K562 (cell line): Measurements from ENCODE around the gene SON. TPM values are rescaled to one million over a fixed set of nuclear protein-coding genes. Genes with fewer than 3 reads are reported as not detected.

Source experiments
- ATF3 ChIP-seq, 2 experiments: fragments of 450-650 bp in 1 of 2; sonication (generic) in 1 of 2; formaldehyde crosslinking in 1 of 2; IDR thresholded peaks in 1 of 2; conservative IDR thresholded peaks in 1 of 2; 2 replicates each; pipeline versions ENCODE4 v1.6.1 to v1.8.1; 2016 to 2023; ENCODE audit warnings: mild to moderate bottlenecking in 2 of 2, moderate library complexity in 2 of 2, inconsistent platforms in 1 of 2, missing genetic modification reagents in 1 of 2
- E2F8 ChIP-seq: fragments of 450-650 bp; IDR thresholded peaks from 2 replicates; pipeline ENCODE4 v1.7.1; 2018; ENCODE audit warnings: mild to moderate bottlenecking, low read depth; ENCODE audit not compliant: partially characterized antibody
- GATA2 ChIP-seq: sonication (generic); formaldehyde crosslinking; IDR thresholded peaks from 2 replicates; pipeline ENCODE4 v1.4.0; 2020; ENCODE audit warnings: mild to moderate bottlenecking, missing genetic modification reagents
- GATAD2B ChIP-seq: fragments of 450-650 bp; IDR thresholded peaks from 2 replicates; pipeline ENCODE4 v1.6.1; 2017; ENCODE audit warnings: mild to moderate bottlenecking, borderline replicate concordance
- HDAC8 ChIP-seq: fragments of 450-650 bp; IDR thresholded peaks from 2 replicates; pipeline ENCODE4 v1.6.1; 2016; ENCODE audit warnings: mild to moderate bottlenecking, missing genetic modification characterization, moderate library complexity, missing compliant biosample characterization
- ID3 ChIP-seq, 2 experiments: fragments of 250-450 bp in 1 of 2; fragments of 450-650 bp in 1 of 2; sonication (Bioruptor Pico) in 1 of 2; IDR thresholded peaks; 2 replicates each; pipeline versions ENCODE4 v1.6.1 to v1.8.0; 2016 to 2021; ENCODE audit warnings: mild to moderate bottlenecking in 2 of 2, moderate library complexity in 2 of 2, missing compliant biosample characterization in 1 of 2, missing genetic modification characterization in 1 of 2
- JUN ChIP-seq, 2 experiments: sonication (generic) in 1 of 2; formaldehyde crosslinking in 1 of 2; IDR thresholded peaks; 2 replicates each; pipeline versions ENCODE4 v1.6.1 to v1.8.0; 2012 to 2022; ENCODE audit warnings: borderline replicate concordance in 2 of 2, mild to moderate bottlenecking in 2 of 2, improper control_type of control experiment in 1 of 2, low read depth in 1 of 2, low read length in 1 of 2, missing genetic modification reagents in 1 of 2
- L3MBTL2 ChIP-seq: fragments of 450-650 bp; IDR thresholded peaks from 2 replicates; pipeline ENCODE4 v1.6.1; 2016; ENCODE audit warnings: mild to moderate bottlenecking, moderate library complexity
- MXD1 ChIP-seq: fragments of 250-450 bp; sonication (Bioruptor Pico); IDR thresholded peaks from 2 replicates; pipeline ENCODE4 v1.8.0; 2021; ENCODE audit warnings: borderline replicate concordance, mild to moderate bottlenecking, moderate library complexity; ENCODE audit not compliant: poor library complexity, severe bottlenecking
- MYC ChIP-seq, 2 experiments: fragments of 250-450 bp in 1 of 2; sonication (Bioruptor Pico) in 1 of 2; IDR thresholded peaks; 2 replicates each; pipeline versions ENCODE4 v1.5.1 to v1.6.1; 2012 to 2021; ENCODE audit warnings: low read depth in 2 of 2, borderline replicate concordance in 1 of 2, improper control_type of control experiment in 1 of 2, low read length in 1 of 2, mild to moderate bottlenecking in 1 of 2, moderate library complexity in 1 of 2
- RBM17 ChIP-seq: fragments of 200-400 bp; formaldehyde crosslinking; IDR thresholded peaks from 2 replicates; pipeline ENCODE4 v1.6.1; 2017; ENCODE audit warnings: low read depth, mild to moderate bottlenecking, low read length, borderline replicate concordance
- RUNX1 ChIP-seq: sonication (generic); IDR thresholded peaks from 2 replicates; pipeline ENCODE4 v1.6.1; 2016; ENCODE audit warnings: antibody characterized with exemption, low read depth
- SRSF9 ChIP-seq: fragments of 200-400 bp; formaldehyde crosslinking; IDR thresholded peaks from 2 replicates; pipeline ENCODE4 v1.6.1; 2017; ENCODE audit warnings: low read depth, low read length, borderline replicate concordance
- U2AF1 ChIP-seq: fragments of 200-400 bp; formaldehyde crosslinking; optimal IDR thresholded peaks from 2 replicates; pipeline ENCODE3; 2017; ENCODE audit warnings: mild to moderate bottlenecking, low read depth, low read length, moderate library complexity
- USF1 ChIP-seq: sonication (generic); formaldehyde crosslinking; IDR thresholded peaks from 2 replicates; pipeline ENCODE4 v1.9.0; 2022; ENCODE audit warnings: mild to moderate bottlenecking, missing genetic modification reagents
- ZNF668 ChIP-seq: fragments of 250-450 bp; sonication (Bioruptor Pico); IDR thresholded peaks from 2 replicates; pipeline ENCODE4 v1.8.0; 2022; ENCODE audit warnings: mild to moderate bottlenecking, inconsistent platforms
- polyA plus RNA-seq, 8 experiments: library from polyadenylated mRNA; depleted of rRNA in 4 of 8; stranded (reverse) in 5 of 8; unstranded in 3 of 8; fragments of >200 nt; fragmentation: Nextera tagmentation in 2 of 8; fragmentation: Illumina TruSeq in 1 of 8; extraction: Ambion mirVana in 2 of 8; extraction: Trizol in 1 of 8; gene quantifications; 2 replicates each; pipeline versions ENCODE4 v1.2.1 to v1.2.3, GENCODE V29; 2011 to 2014; ENCODE audit warnings: inconsistent platforms in 1 of 8, missing spikeins in 1 of 8
- total RNA-seq, 7 experiments: library from RNA; depleted of rRNA in 6 of 7; stranded (reverse); fragments of >200 nt in 6 of 7; fragmentation: Illumina TruSeq in 2 of 7; extraction: Trizol in 2 of 7; gene quantifications; 2 replicates each; pipeline versions ENCODE4 v1.2.1 to v1.2.3, GENCODE V29; 2011 to 2021; ENCODE audit warnings: low replicate concordance in 1 of 7

The SON gene
- total and polyA plus RNA-seq, 9 of the 15 experiments (the other 6 are each of a cell fraction or from before 2014, with no cell fraction given): 105 to 742 (median 187) TPM

GRCh38 chr21:33542640-33543504, at the start of gene SON (continued):
- TF ChIP-seq E2F8 (no peak), ID3 (CRISPR knock-in tag; IDR thresholded peaks at IDR 0.05) (no peak), ID3 (tag; IDR thresholded peaks at IDR 0.05) (peak; percentile 87), U2AF1 (no peak), RUNX1 (no peak), RBM17 (no peak), GATA2 (CRISPR knock-in tag) (no peak), SRSF9 (no peak), L3MBTL2 (peak; percentile 97), USF1 (CRISPR knock-in tag) (no peak; the same call in 1 of the 2 replicates), MXD1 (CRISPR knock-in tag) (no peak), JUN (IDR thresholded peaks at IDR 0.05; ENCODE audit: borderline replicate concordance, low read depth, low read length) (peak; percentile 38; the same call in 1 of the 2 replicates), JUN (CRISPR knock-in tag; IDR thresholded peaks at IDR 0.05; ENCODE audit: borderline replicate concordance) (no peak), ATF3 (IDR thresholded peaks at IDR 0.05) (peak; percentile 42; the same call in 1 of the 2 replicates), ATF3 (CRISPR knock-in tag; conservative IDR thresholded peaks at IDR 0.05) (peak; percentile 90; the same call in 1 of the 2 replicates), MYC (IDR thresholded peaks at IDR 0.05; ENCODE audit: low read depth, low read length) (peak; percentile 94), MYC (CRISPR knock-in tag; IDR thresholded peaks at IDR 0.05; ENCODE audit: borderline replicate concordance, low read depth) (no peak; the same call in 1 of the 2 replicates), GATAD2B (no peak; the same call in 1 of the 2 replicates), HDAC8 (tag) (0 out of 2 replicates have a peak, but pooled peaks have one; percentile 54), ZNF668 (CRISPR knock-in tag) (no peak)
